ENCODE data around the gene SYT3. TPM values are rescaled to one million over a fixed set of nuclear protein-coding genes. Genes with fewer than 3 reads are reported as not detected.
"Not testable (repeated sequence)": the region's sequence is repeated elsewhere in the genome, so short reads cannot be mapped to it uniquely, and the experiment has no call there.

SYT3 gene
- total RNA-seq, 1 experiment from 2014 or later, result 1.9 TPM

- DNase-seq (ENCODE audit: low spot score), result no peak
These were observed 36.7 kb downstream of the SYT3 start for GRCh38 chr19:50602935-50603334.

- DNase-seq (ENCODE audit: low spot score), result no peak
These were observed 37.2 kb downstream of the SYT3 start for GRCh38 chr19:50602496-50602895.

GRCh38 chr19:50602089-50602422 lies 37.6 kb downstream of the SYT3 start:
- DNase-seq (ENCODE audit: low spot score), result no peak

- no peak for DNase-seq (ENCODE audit: low spot score)
These were observed 38.1 kb downstream of the SYT3 start for GRCh38 chr19:50601407-50602088.

- no peak for DNase-seq (ENCODE audit: low spot score)
These were observed 40.3 kb downstream of the SYT3 start for GRCh38 chr19:50599427-50599826.

GRCh38 chr19:50590191-50590590 lies 49.5 kb downstream of the SYT3 start:
- no peak for DNase-seq (ENCODE audit: low spot score)

- not testable (repeated sequence) for DNase-seq (ENCODE audit: low spot score)
These were observed 57.7 kb downstream of the SYT3 start for GRCh38 chr19:50581795-50582660.

GRCh38 chr19:50580970-50581634 lies 58.6 kb downstream of the SYT3 start:
- DNase-seq (ENCODE audit: low spot score), result no peak

- no peak for DNase-seq (ENCODE audit: low spot score)
These were observed 59.4 kb downstream of the SYT3 start for GRCh38 chr19:50580240-50580639.

- not testable (repeated sequence) for DNase-seq (ENCODE audit: low spot score)
These were observed 62.9 kb downstream of the SYT3 start for GRCh38 chr19:50576769-50577168.

- DNase-seq (ENCODE audit: low spot score), result no peak
These were observed 65.8 kb downstream of the SYT3 start for GRCh38 chr19:50573741-50574461.

Other genes with a start within 250 kb of the SYT3 start
- gene SPIB, start 220.9 kb downstream of the SYT3 start, total RNA-seq (2014; rRNA removed; shearing (Covaris generic)), result 0.10 TPM in 2 replicates
- gene MYBPC2, start 207.0 kb downstream of the SYT3 start, total RNA-seq (2014; rRNA removed; shearing (Covaris generic)), result not detected in 2 replicates
- gene EMC10, start 163.4 kb downstream of the SYT3 start, total RNA-seq (2014; rRNA removed; shearing (Covaris generic)), result 94.2 and 144 TPM in 2 replicates
- 2.9 and 8.6 TPM in 2 replicates for gene GARIN5A, start 163.0 kb downstream of the SYT3 start, total RNA-seq (2014; rRNA removed; shearing (Covaris generic))
- gene JOSD2, start 128.7 kb downstream of the SYT3 start, total RNA-seq (2014; rRNA removed; shearing (Covaris generic)), result 28.7 and 60.6 TPM in 2 replicates
- gene ASPDH, start 126.0 kb downstream of the SYT3 start, total RNA-seq (2014; rRNA removed; shearing (Covaris generic)), result not detected in 2 replicates
- 15.2 and 19.0 TPM in 2 replicates for gene LRRC4B, start 71.4 kb downstream of the SYT3 start, total RNA-seq (2014; rRNA removed; shearing (Covaris generic))
- 5.0 and 5.3 TPM in 2 replicates for gene C19orf81, start 9.6 kb upstream of the SYT3 start, total RNA-seq (2014; rRNA removed; shearing (Covaris generic))
- gene SHANK1, start 79.9 kb upstream of the SYT3 start, total RNA-seq (2014; rRNA removed; shearing (Covaris generic)), result 0.68 and 2.2 TPM in 2 replicates
- gene CLEC11A, start 83.5 kb upstream of the SYT3 start, total RNA-seq (2014; rRNA removed; shearing (Covaris generic)), result 0.45 and 4.6 TPM in 2 replicates
- gene GPR32, start 130.6 kb upstream of the SYT3 start, total RNA-seq (2014; rRNA removed; shearing (Covaris generic)), result not detected in 2 replicates
- not detected in 2 replicates for gene ACP4, start 150.5 kb upstream of the SYT3 start, total RNA-seq (2014; rRNA removed; shearing (Covaris generic))
- not detected in 2 replicates for gene KLK1, start 183.9 kb upstream of the SYT3 start, total RNA-seq (2014; rRNA removed; shearing (Covaris generic))
- gene KLK15, start 193.7 kb upstream of the SYT3 start, total RNA-seq (2014; rRNA removed; shearing (Covaris generic)), result not detected in 2 replicates
- not detected in 2 replicates for gene KLK3, start 215.0 kb upstream of the SYT3 start, total RNA-seq (2014; rRNA removed; shearing (Covaris generic))
- not detected in 2 replicates for gene KLK2, start 233.6 kb upstream of the SYT3 start, total RNA-seq (2014; rRNA removed; shearing (Covaris generic))